ENCODE measurements around the gene ZNF197. TPM values are rescaled to one million over a fixed set of nuclear protein-coding genes. Genes with fewer than 3 reads are reported as not detected.

The ZNF197 gene
- total RNA-seq, 1 donor from 2014 or later = 4.8 TPM

GRCh38 chr3:44601749-44602148, 23.1 kb upstream of the ZNF197 start:
- TF ChIP-seq CTCF (conservative IDR thresholded peaks at IDR 0.05; ENCODE audit: low read depth, low read length) = no peak
- no peak for DNase-seq (ENCODE audit: low read depth)
- H3K4me3 ChIP-seq (ENCODE audit: low read depth, low read length) = no peak overlapping the region

GRCh38 chr3:44612678-44613077, 12.2 kb upstream of the ZNF197 start:
- DNase-seq (ENCODE audit: low read depth) = no peak
- no peak overlapping the region for H3K4me3 ChIP-seq (ENCODE audit: low read depth, low read length)
- no peak for TF ChIP-seq CTCF (conservative IDR thresholded peaks at IDR 0.05; ENCODE audit: low read depth, low read length)

- H3K4me3 ChIP-seq (ENCODE audit: low read depth, low read length) = no peak overlapping the region
- TF ChIP-seq CTCF (conservative IDR thresholded peaks at IDR 0.05; ENCODE audit: low read depth, low read length) = no peak
- no peak for DNase-seq (ENCODE audit: low read depth)
Measured at GRCh38 chr3:44628716-44629115, 3.9 kb downstream of the ZNF197 start.

GRCh38 chr3:44632193-44632592, 7.4 kb downstream of the ZNF197 start:
- TF ChIP-seq CTCF (conservative IDR thresholded peaks at IDR 0.05; ENCODE audit: low read depth, low read length) = no peak
- no peak overlapping the region for H3K4me3 ChIP-seq (ENCODE audit: low read depth, low read length)

GRCh38 chr3:44642337-44642736, 17.5 kb downstream of the ZNF197 start:
- no peak for DNase-seq (ENCODE audit: low read depth)

More at GRCh38 chr3:44632193-44632592, 7.4 kb downstream of the ZNF197 start:
- no peak for DNase-seq (ENCODE audit: low read depth)

GRCh38 chr3:44643024-44643423, 18.2 kb downstream of the ZNF197 start:
- DNase-seq (ENCODE audit: low read depth) = no peak
- no peak overlapping the region for H3K4me3 ChIP-seq (ENCODE audit: low read depth, low read length)
- TF ChIP-seq CTCF (conservative IDR thresholded peaks at IDR 0.05; ENCODE audit: low read depth, low read length) = no peak

More at GRCh38 chr3:44642337-44642736, 17.5 kb downstream of the ZNF197 start:
- TF ChIP-seq CTCF (conservative IDR thresholded peaks at IDR 0.05; ENCODE audit: low read depth, low read length) = no peak
- no peak overlapping the region for H3K4me3 ChIP-seq (ENCODE audit: low read depth, low read length)

- H3K4me3 ChIP-seq (ENCODE audit: low read depth, low read length) = no peak overlapping the region
- TF ChIP-seq CTCF (conservative IDR thresholded peaks at IDR 0.05; ENCODE audit: low read depth, low read length) = no peak
- no peak for DNase-seq (ENCODE audit: low read depth)
Measured at GRCh38 chr3:44647771-44648170, 22.9 kb downstream of the ZNF197 start.
